Peyer's patch (tissue), 4 donors: Measurements from ENCODE around the gene FBXL16. TPM values are rescaled to one million over a fixed set of nuclear protein-coding genes. Genes with fewer than 3 reads are reported as not detected.
A peak's percentile ranks its signal among the peaks of the same experiment; 100 is the strongest.

Experiments used
- DNase-seq, 3 donors: peaks; one replicate each; pipeline ENCODE4 v3.0.0-alpha.2; 2017 to 2019
- H3K27ac ChIP-seq, 4 donors: fragments of 200-600 bp; sonication (generic); one replicate each; pipeline ENCODE4 v1.5.1; 2016 to 2019
- H3K27me3 ChIP-seq, 2 donors: fragments of 200-600 bp; sonication (generic); one replicate each; pipeline ENCODE4 v1.5.1; 2019
- H3K36me3 ChIP-seq, 3 donors: fragments of 200-600 bp; sonication (generic); one replicate each; pipeline ENCODE4 v1.5.1; 2016 to 2019
- H3K4me1 ChIP-seq, 4 donors: fragments of 200-600 bp; sonication (generic); one replicate each; pipeline ENCODE4 v1.5.1; 2016 to 2019
- H3K4me3 ChIP-seq, 4 donors: fragments of 200-600 bp; sonication (generic); 1 replicate in 3 of 4; 2 replicates in 1 of 4; pipeline ENCODE4 v1.5.1; 2016 to 2019; ENCODE audit warnings: mild to moderate bottlenecking in 1 of 4
- H3K9me3 ChIP-seq, 4 donors: fragments of 200-600 bp; sonication (generic); one replicate each; pipeline ENCODE4 v1.5.1; 2016 to 2019; ENCODE audit warnings: mild to moderate bottlenecking in 1 of 4
- CTCF ChIP-seq, 6 experiments: fragments of 450-650 bp in 4 of 6; fragments of 200-600 bp in 2 of 6; sonication (generic) in 1 of 6; IDR thresholded peaks; one replicate each; pipeline ENCODE4 v1.5.1; 2017 to 2019; ENCODE audit warnings: antibody characterized with exemption in 6 of 6, mild to moderate bottlenecking in 3 of 6, moderate library complexity in 1 of 6
- POLR2A ChIP-seq, 2 donors: fragments of 450-650 bp; IDR thresholded peaks; one replicate each; pipeline ENCODE4 v1.5.1; 2017; ENCODE audit warnings: antibody characterized with exemption in 2 of 2, mild to moderate bottlenecking in 2 of 2, moderate library complexity in 2 of 2
- total RNA-seq, 4 donors: library from RNA; depleted of rRNA; stranded (reverse); fragments of >200 nt; gene quantifications; one replicate each; pipeline ENCODE4 v1.1.0, GENCODE V29; 2016

Gene FBXL16
- total RNA-seq, 4 donors from 2014 or later: 1.4 to 2.5 (median 1.9) TPM

GRCh38 chr16:741986-742629 is 36.5 kb upstream of the FBXL16 start:
- H3K9me3 ChIP-seq: no peaks in the 10 kb centered on the region
- H3K4me3 ChIP-seq: no peak overlapping the region
- TF ChIP-seq POLR2A (IDR thresholded peaks at IDR 0.05) (no peak), CTCF (IDR thresholded peaks at IDR 0.05) (no peak)
- peaks cover 0 to 15% (median 0%) of the 10 kb centered on the region in 3 donors for H3K36me3 ChIP-seq
- H3K27me3 ChIP-seq: no peaks in the 10 kb centered on the region
- H3K4me1 ChIP-seq: peaks cover 0 to 16% (median 9%) of the 10 kb centered on the region in 4 donors
- H3K27ac ChIP-seq: no peak overlapping the region
- no peak for DNase-seq

GRCh38 chr16:740764-741505 is 35.3 kb upstream of the FBXL16 start, which contains the start of gene CIAO3:
CIAO3 (minus strand) TSS chr16:740997; CDS start chr16:740985, 12 bp downstream.
- Histone ChIP-seq H3K4me1 (peaks cover 0 to 16% (median 9%) of the 10 kb centered on the region in 4 donors), H3K36me3 (peaks cover 0 to 27% (median 0%) of the 10 kb centered on the region in 3 donors), H3K9me3 (no peaks in the 10 kb centered on the region), H3K4me3 (peak within 1 kb of the TSS; percentile 66 to 95 (median 80)), H3K27me3 (no peaks in the 10 kb centered on the region), H3K27ac (peak within 1 kb of the TSS; percentile 36 to 90 (median 72))
- TF ChIP-seq CTCF (IDR thresholded peaks at IDR 0.05) (peak; percentile 95 to 99 (median 96)), POLR2A (IDR thresholded peaks at IDR 0.05) (peak; percentile 51 to 67)
- DNase-seq: peak; percentile 82 to 94 (median 93)

GRCh38 chr16:740459-740763 is 34.8 kb upstream of the FBXL16 start:
- Histone ChIP-seq H3K9me3 (no peaks in the 10 kb centered on the region), H3K36me3 (peaks cover 0 to 32% (median 0%) of the 10 kb centered on the region in 3 donors), H3K4me3 (peak overlapping the region; percentile 66 to 95 (median 80)), H3K27ac (peak overlapping the region; percentile 36 to 90 (median 72)), H3K4me1 (peaks cover 0 to 16% (median 9%) of the 10 kb centered on the region in 4 donors), H3K27me3 (no peaks in the 10 kb centered on the region)
- no peak for DNase-seq
- TF ChIP-seq POLR2A (IDR thresholded peaks at IDR 0.05) (no peak), CTCF (IDR thresholded peaks at IDR 0.05) (no peak)

- no peak for DNase-seq
- H3K27me3 ChIP-seq: no peaks in the 10 kb centered on the region
- H3K36me3 ChIP-seq: peaks cover 0 to 38% (median 0%) of the 10 kb centered on the region in 3 donors
- H3K4me3 ChIP-seq: peak overlapping the region; percentile 66 to 95 (median 80)
- peaks cover 0 to 16% (median 9%) of the 10 kb centered on the region in 4 donors for H3K4me1 ChIP-seq
- peak overlapping the region in 3 of 4 donors; percentile 65 to 90 (median 79) for H3K27ac ChIP-seq
- H3K9me3 ChIP-seq: no peaks in the 10 kb centered on the region
- TF ChIP-seq CTCF (IDR thresholded peaks at IDR 0.05) (no peak), POLR2A (IDR thresholded peaks at IDR 0.05) (no peak)
Measured at GRCh38 chr16:739560-740458, 34.2 kb upstream of the FBXL16 start.

GRCh38 chr16:736936-737481 is 31.4 kb upstream of the FBXL16 start:
- DNase-seq: no peak
- TF ChIP-seq CTCF (IDR thresholded peaks at IDR 0.05): no peak
- no peak for TF ChIP-seq POLR2A (IDR thresholded peaks at IDR 0.05)
- peaks cover 0 to 16% (median 9%) of the 10 kb centered on the region in 4 donors for H3K4me1 ChIP-seq

More at GRCh38 chr16:736936-737481, 31.4 kb upstream of the FBXL16 start:
- Histone ChIP-seq H3K27me3 (no peaks in the 10 kb centered on the region), H3K36me3 (peaks cover 0 to 66% (median 0%) of the 10 kb centered on the region in 3 donors), H3K4me3 (peak overlapping the region in 1 of 4 donors; percentile 9), H3K9me3 (no peaks in the 10 kb centered on the region), H3K27ac (peak overlapping the region in 2 of 4 donors; percentile 77 to 90)
